OCI-LY3 (cell line): Measurements from ENCODE around the gene TIMMDC1.

Experiments
- H2AFZ ChIP-seq: fragments of 200-600, 300-600 bp; shearing (Covaris generic); 2 replicates; pipeline ENCODE4 v1.6.0; 2014; ENCODE audit warnings: antibody characterized with exemption, low read depth, low read length
- H3K27ac ChIP-seq: fragments of 200-600, 300-600 bp; sonication (generic); 2 replicates; pipeline ENCODE4 v1.5.1; 2014; ENCODE audit warnings: mild to moderate bottlenecking, low read length, moderate library complexity, mixed read lengths
- H3K27me3 ChIP-seq: fragments of 200-600, 300-600 bp; sonication (generic); 2 replicates; pipeline ENCODE4 v1.6.1; 2014; ENCODE audit warnings: low read depth, low read length, mixed read lengths
- H3K36me3 ChIP-seq: fragments of 200-600, 300-600 bp; sonication (generic); replicated peaks from 2 replicates; pipeline ENCODE3; 2014; ENCODE audit warnings: low read depth, low read length, mixed read lengths
- H3K4me1 ChIP-seq: fragments of 300-600, 200-600 bp; sonication (generic); 2 replicates; pipeline ENCODE4 v1.6.1; 2014; ENCODE audit warnings: low read length, mixed read lengths
- H3K4me2 ChIP-seq: fragments of 200-600, 300-600 bp; sonication (generic); 2 replicates; pipeline ENCODE4 v1.6.1; 2014; ENCODE audit warnings: low read length, mixed read lengths
- H3K4me3 ChIP-seq: fragments of 300-600, 200-600 bp; sonication (generic); 2 replicates; pipeline ENCODE4 v1.5.1; 2014; ENCODE audit warnings: antibody characterized with exemption, mild to moderate bottlenecking, low read length, moderate library complexity
- H3K79me2 ChIP-seq: fragments of 300-600, 200-600 bp; shearing (Covaris generic); 2 replicates; pipeline ENCODE4 v1.6.1; 2014; ENCODE audit warnings: mild to moderate bottlenecking, low read length, mixed read lengths
- H3K9ac ChIP-seq: fragments of 300-600, 200-600 bp; shearing (Covaris generic); 2 replicates; pipeline ENCODE4 v1.6.0; 2014; ENCODE audit warnings: mild to moderate bottlenecking, low read length, moderate library complexity
- H3K9me3 ChIP-seq: fragments of 200-600, 300-600 bp; shearing (Covaris generic); 2 replicates; pipeline ENCODE4 v1.6.1; 2014; ENCODE audit warnings: low read length, mixed read lengths; ENCODE audit not compliant: insufficient read depth
- H4K20me1 ChIP-seq: fragments of 200-600, 300-600 bp; sonication (generic); 2 replicates; pipeline ENCODE4 v1.6.1; 2016; ENCODE audit warnings: low read length, mixed read lengths; ENCODE audit not compliant: insufficient read depth
- CTCF ChIP-seq: fragments of 200-600, 300-600 bp; sonication (generic); IDR thresholded peaks from 2 replicates; pipeline ENCODE4 v1.5.1; 2014; ENCODE audit warnings: antibody characterized with exemption, low read length, low read depth
- EZH2phosphoT487 ChIP-seq: fragments of 200-600 bp; shearing (Covaris generic); IDR thresholded peaks from 2 replicates; pipeline ENCODE4 v1.6.1; 2018; ENCODE audit warnings: antibody characterized with exemption, mixed run types, low read depth

Gene TIMMDC1

GRCh38 chr3:119536757-119537156, 38.4 kb downstream of the TIMMDC1 start:
- no peak overlapping the region for H3K27ac ChIP-seq
- no peaks in the 10 kb centered on the region for H3K27me3 ChIP-seq
- H4K20me1 ChIP-seq = 0 out of 2 replicates have a peak, but pooled peaks cover 19% of the 10 kb centered on the region
- H3K4me2 ChIP-seq = no peak overlapping the region
- H3K36me3 ChIP-seq = peaks cover 70% of the 10 kb centered on the region
- H2AFZ ChIP-seq = no peak overlapping the region
- H3K79me2 ChIP-seq = peaks cover 95% of the 10 kb centered on the region
- peaks cover 36% of the 10 kb centered on the region for H3K4me1 ChIP-seq
- H3K9me3 ChIP-seq = no peaks in the 10 kb centered on the region
- H3K4me3 ChIP-seq = no peak overlapping the region
- TF ChIP-seq EZH2phosphoT487 = no peak
- no peak for TF ChIP-seq CTCF
- H3K9ac ChIP-seq = no peak overlapping the region

- peak overlapping the region; percentile 82 for H3K27ac ChIP-seq
- H2AFZ ChIP-seq = no peak overlapping the region
- 0 out of 2 replicates have a peak, but pooled peaks cover 10% of the 10 kb centered on the region for H4K20me1 ChIP-seq
- TF ChIP-seq CTCF (no peak), EZH2phosphoT487 (no peak)
- no peak overlapping the region for H3K4me3 ChIP-seq
- peak overlapping the region; percentile 48 for H3K4me2 ChIP-seq
- H3K36me3 ChIP-seq = peaks cover 67% of the 10 kb centered on the region
- H3K27me3 ChIP-seq = no peaks in the 10 kb centered on the region
- no peaks in the 10 kb centered on the region for H3K9me3 ChIP-seq
- H3K4me1 ChIP-seq = peaks cover 52% of the 10 kb centered on the region
- H3K9ac ChIP-seq = peak overlapping the region; percentile 35; the same call in 1 of the 2 replicates
- H3K79me2 ChIP-seq = peaks cover 95% of the 10 kb centered on the region
Measured at GRCh38 chr3:119538772-119539171, 40.4 kb downstream of the TIMMDC1 start.

- H4K20me1 ChIP-seq = peaks cover 20% of the 10 kb centered on the region
- no peaks in the 10 kb centered on the region for H3K27me3 ChIP-seq
- H3K36me3 ChIP-seq = peaks cover 75% of the 10 kb centered on the region
- H3K4me1 ChIP-seq = peaks cover 66% of the 10 kb centered on the region
- H2AFZ ChIP-seq = no peak overlapping the region
- peak overlapping the region; percentile 18; the same call in 1 of the 2 replicates for H3K4me3 ChIP-seq
- peak overlapping the region; percentile 49 for H3K4me2 ChIP-seq
- no peaks in the 10 kb centered on the region; the same call in 1 of the 2 replicates for H3K9me3 ChIP-seq
- TF ChIP-seq EZH2phosphoT487 = no peak
- TF ChIP-seq CTCF = no peak
- peaks cover 100% of the 10 kb centered on the region for H3K79me2 ChIP-seq
- H3K27ac ChIP-seq = peak overlapping the region; percentile 64
- H3K9ac ChIP-seq = peak overlapping the region; percentile 26; the same call in 1 of the 2 replicates
Measured at GRCh38 chr3:119541547-119541946, 43.2 kb downstream of the TIMMDC1 start.

- no peaks in the 10 kb centered on the region for H3K27me3 ChIP-seq
- peaks cover 73% of the 10 kb centered on the region for H3K4me1 ChIP-seq
- H3K9ac ChIP-seq = 0 out of 2 replicates have a peak overlapping the region, but pooled peaks have one; percentile 26
- peak overlapping the region; percentile 49 for H3K4me2 ChIP-seq
- peaks cover 100% of the 10 kb centered on the region for H3K79me2 ChIP-seq
- H4K20me1 ChIP-seq = peaks cover 21% of the 10 kb centered on the region
- H3K36me3 ChIP-seq = peaks cover 76% of the 10 kb centered on the region
- TF ChIP-seq CTCF (no peak), EZH2phosphoT487 (no peak)
- 0 out of 2 replicates have a peak overlapping the region, but pooled peaks have one; percentile 18 for H3K4me3 ChIP-seq
- peak overlapping the region; percentile 64 for H3K27ac ChIP-seq
- H2AFZ ChIP-seq = no peak overlapping the region
- H3K9me3 ChIP-seq = no peaks in the 10 kb centered on the region; the same call in 1 of the 2 replicates
Measured at GRCh38 chr3:119542168-119542767, 43.9 kb downstream of the TIMMDC1 start.
